OCI-LY1 (cell line): ENCODE measurements around the gene DNAJB5.

Experiments
- H2AFZ ChIP-seq: fragments of 200-600 bp; sonication (generic), shearing (Covaris generic); 2 replicates; pipeline ENCODE4 v1.6.0; 2014; ENCODE audit warnings: antibody characterized with exemption, mild to moderate bottlenecking, low read length
- H3F3A ChIP-seq: fragments of 200-600 bp; sonication (generic), shearing (Covaris generic); 2 replicates; pipeline ENCODE4 v1.6.0; 2014; ENCODE audit warnings: mild to moderate bottlenecking, antibody characterized with exemption, low read length, moderate library complexity; ENCODE audit not compliant: insufficient read depth
- H3K27ac ChIP-seq: fragments of 200-600 bp; sonication (generic); 2 replicates; pipeline ENCODE4 v1.5.1; 2014; ENCODE audit warnings: low read length, mixed run types, mild to moderate bottlenecking, low read depth; ENCODE audit not compliant: poor library complexity, severe bottlenecking
- H3K27me3 ChIP-seq: fragments of 200-600 bp; sonication (generic); 2 replicates; pipeline ENCODE4 v1.6.0; 2014; ENCODE audit warnings: antibody characterized with exemption, mild to moderate bottlenecking, low read length, moderate library complexity; ENCODE audit not compliant: insufficient read depth
- H3K36me3 ChIP-seq: fragments of 200-600 bp; sonication (generic); 2 replicates; pipeline ENCODE4 v1.6.1; 2014; ENCODE audit warnings: mild to moderate bottlenecking, antibody characterized with exemption, low read length, moderate library complexity, mixed read lengths; ENCODE audit not compliant: insufficient read depth
- H3K4me1 ChIP-seq: fragments of 200-600 bp; sonication (generic); 2 replicates; pipeline ENCODE4 v1.5.1; 2014; ENCODE audit warnings: mild to moderate bottlenecking, low read length, moderate library complexity; ENCODE audit not compliant: insufficient read depth, severe bottlenecking
- H3K4me2 ChIP-seq: fragments of 200-600 bp; sonication (generic), shearing (Covaris generic); 2 replicates; pipeline ENCODE4 v1.6.1; 2014; ENCODE audit warnings: low read length
- H3K4me3 ChIP-seq: fragments of 200-600 bp; sonication (generic); 2 replicates; pipeline ENCODE4 v1.5.1; 2014; ENCODE audit warnings: low read length, low read depth, mild to moderate bottlenecking, mixed read lengths; ENCODE audit not compliant: poor library complexity, severe bottlenecking
- H3K79me2 ChIP-seq: fragments of 200-600 bp; shearing (Covaris generic); 2 replicates; pipeline ENCODE4 v1.6.1; 2016; ENCODE audit warnings: mixed run types, low read length, mixed read lengths; ENCODE audit not compliant: insufficient read depth
- H3K9ac ChIP-seq: fragments of 200-600 bp; sonication (generic), shearing (Covaris generic); 2 replicates; pipeline ENCODE4 v1.6.1; 2014; ENCODE audit warnings: mild to moderate bottlenecking, low read length, mixed read lengths
- H3K9me2 ChIP-seq: fragments of 200-600 bp; sonication (generic), shearing (Covaris generic); 2 replicates; pipeline ENCODE4 v1.6.1; 2014; ENCODE audit warnings: low read depth, mild to moderate bottlenecking, low read length, mixed read lengths
- H3K9me3 ChIP-seq: fragments of 200-600 bp; shearing (Covaris generic); 2 replicates; pipeline ENCODE4 v1.6.1; 2014; ENCODE audit warnings: low read length, mixed read lengths
- H4K20me1 ChIP-seq: fragments of 200-600 bp; sonication (generic), shearing (Covaris generic); 2 replicates; pipeline ENCODE4 v1.6.0; 2016; ENCODE audit warnings: mild to moderate bottlenecking, low read length; ENCODE audit not compliant: insufficient read depth
- CTCF ChIP-seq: fragments of 200-600 bp; sonication (generic), shearing (Covaris generic); IDR thresholded peaks from 2 replicates; pipeline ENCODE4 v1.5.1; 2017; ENCODE audit warnings: mild to moderate bottlenecking, antibody characterized with exemption, low read length, moderate library complexity, mixed read lengths
- EZH2 ChIP-seq: fragments of 200-600 bp; sonication (generic), shearing (Covaris generic); IDR thresholded peaks from 2 replicates; pipeline ENCODE4 v1.8.0; 2017; ENCODE audit warnings: borderline replicate concordance, mixed run types, mild to moderate bottlenecking, antibody characterized with exemption, low read length, moderate library complexity, mixed read lengths

Gene DNAJB5

GRCh38 chr9:34992376-34992951 is 2.9 kb downstream of the DNAJB5 start:
- no peak overlapping the region for H3K9ac ChIP-seq
- no peaks in the 10 kb centered on the region for H4K20me1 ChIP-seq
- H3K79me2 ChIP-seq: no peaks in the 10 kb centered on the region
- peaks cover 17% of the 10 kb centered on the region for H3K4me1 ChIP-seq
- H2AFZ ChIP-seq: no peak overlapping the region
- no peak overlapping the region for H3K27ac ChIP-seq
- no peaks in the 10 kb centered on the region for H3K9me3 ChIP-seq
- no peak overlapping the region for H3K4me2 ChIP-seq
- H3F3A ChIP-seq: no peaks in the 10 kb centered on the region
- H3K36me3 ChIP-seq: no peaks in the 10 kb centered on the region
- H3K4me3 ChIP-seq: no peak overlapping the region
- H3K27me3 ChIP-seq: no peaks in the 10 kb centered on the region
- H3K9me2 ChIP-seq: no peaks in the 10 kb centered on the region
- TF ChIP-seq EZH2 (no peak), CTCF (no peak)

GRCh38 chr9:34993502-34994259 is 4.1 kb downstream of the DNAJB5 start:
- Histone ChIP-seq H3K27ac (no peak overlapping the region), H2AFZ (no peak overlapping the region), H3K79me2 (no peaks in the 10 kb centered on the region), H3K36me3 (no peaks in the 10 kb centered on the region), H3K4me2 (no peak overlapping the region), H3K4me3 (no peak overlapping the region), H3K9me2 (no peaks in the 10 kb centered on the region), H3K4me1 (peaks cover 10% of the 10 kb centered on the region), H4K20me1 (no peaks in the 10 kb centered on the region), H3K27me3 (no peaks in the 10 kb centered on the region), H3K9ac (no peak overlapping the region), H3F3A (no peaks in the 10 kb centered on the region), H3K9me3 (no peaks in the 10 kb centered on the region)
- TF ChIP-seq CTCF: no peak
- TF ChIP-seq EZH2: no peak

- no peaks in the 10 kb centered on the region for H4K20me1 ChIP-seq
- TF ChIP-seq EZH2: no peak
- TF ChIP-seq CTCF: peak; percentile 39; the same call in 1 of the 2 replicates
- no peaks in the 10 kb centered on the region for H3K36me3 ChIP-seq
- H3F3A ChIP-seq: no peaks in the 10 kb centered on the region
- no peaks in the 10 kb centered on the region for H3K9me2 ChIP-seq
- H3K4me1 ChIP-seq: peaks cover 8% of the 10 kb centered on the region
- H2AFZ ChIP-seq: no peak overlapping the region
- no peaks in the 10 kb centered on the region for H3K79me2 ChIP-seq
- no peak overlapping the region for H3K4me3 ChIP-seq
- H3K27ac ChIP-seq: no peak overlapping the region
- no peak overlapping the region for H3K4me2 ChIP-seq
- no peak overlapping the region for H3K9ac ChIP-seq
- H3K27me3 ChIP-seq: no peaks in the 10 kb centered on the region
- H3K9me3 ChIP-seq: no peaks in the 10 kb centered on the region
Observed at GRCh38 chr9:34994260-34994899, 4.8 kb downstream of the DNAJB5 start.
